SH-SY5Y (cell line): Measurements from ENCODE around the gene FGF12.

Experiments
- GATA2 ChIP-seq: IDR thresholded peaks from 2 replicates; pipeline ENCODE4 v1.6.1; 2011; ENCODE audit warnings: mild to moderate bottlenecking, low read depth, low read length
- GATA3 ChIP-seq: IDR thresholded peaks from 2 replicates; pipeline ENCODE4 v1.6.1; 2011; ENCODE audit warnings: low read depth, mild to moderate bottlenecking, low read length, moderate library complexity

DNA sequence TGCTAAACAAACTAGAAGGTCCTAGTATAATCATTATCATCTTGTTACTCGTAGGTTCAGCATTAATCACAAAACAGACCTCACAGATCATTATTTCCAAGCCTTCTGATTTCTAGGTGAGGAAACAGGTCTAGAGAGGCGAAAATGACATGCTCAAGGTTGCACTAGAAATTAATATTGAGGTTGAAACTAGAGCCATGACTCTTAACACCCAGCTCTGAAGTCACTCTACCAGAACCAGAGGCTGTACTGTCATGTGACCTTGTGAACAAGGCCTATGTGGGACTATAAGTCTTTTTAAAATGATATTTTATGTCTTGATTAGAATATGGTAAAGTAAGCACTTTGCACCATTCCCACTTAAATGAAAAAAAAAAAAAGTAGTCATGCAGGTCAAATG, 23.8 kb upstream of the FGF12 start:
- TF ChIP-seq GATA3 (no peak), GATA2 (no peak)
